ENCODE measurements around the gene C10orf105.

C10orf105 gene

GRCh38 chr10:71752391-71753090, 33.0 kb upstream of the C10orf105 start:
- FAIRE-seq: peak; percentile 69

GRCh38 chr10:71751515-71752224, 32.1 kb upstream of the C10orf105 start:
- FAIRE-seq (no peak), DNase-seq (ENCODE audit: insufficient read length, low spot score) (no peak)
- TF ChIP-seq SPI1 (IDR thresholded peaks at IDR 0.05; ENCODE audit: low read depth, low read length) (no peak), POLR2A (IDR thresholded peaks at IDR 0.05; ENCODE audit: low read depth, low read length) (no peak), PAX5 (IDR thresholded peaks at IDR 0.05; ENCODE audit: insufficient read depth, low read length, severe bottlenecking) (no peak), TAF1 (IDR thresholded peaks at IDR 0.05; ENCODE audit: low read depth, low read length) (no peak), POLR2AphosphoS5 (IDR thresholded peaks at IDR 0.05; ENCODE audit: low read depth, low read length) (no peak), POU2F2 (IDR thresholded peaks at IDR 0.05; ENCODE audit: low read depth, low read length) (no peak)

More at GRCh38 chr10:71752391-71753090, 33.0 kb upstream of the C10orf105 start:
- TF ChIP-seq TAF1 (IDR thresholded peaks at IDR 0.05; ENCODE audit: low read depth, low read length): no peak
- no peak for TF ChIP-seq POLR2A (IDR thresholded peaks at IDR 0.05; ENCODE audit: low read depth, low read length)
- TF ChIP-seq POU2F2 (IDR thresholded peaks at IDR 0.05; ENCODE audit: low read depth, low read length): no peak
- no peak for TF ChIP-seq POLR2AphosphoS5 (IDR thresholded peaks at IDR 0.05; ENCODE audit: low read depth, low read length)
- TF ChIP-seq SPI1 (IDR thresholded peaks at IDR 0.05; ENCODE audit: low read depth, low read length): no peak
- no peak for TF ChIP-seq PAX5 (IDR thresholded peaks at IDR 0.05; ENCODE audit: insufficient read depth, low read length, severe bottlenecking)
- no peak for DNase-seq (ENCODE audit: insufficient read length, low spot score)

- no peak for FAIRE-seq
- TF ChIP-seq PAX5 (IDR thresholded peaks at IDR 0.05; ENCODE audit: insufficient read depth, low read length, severe bottlenecking) (no peak), SPI1 (IDR thresholded peaks at IDR 0.05; ENCODE audit: low read depth, low read length) (no peak), TAF1 (IDR thresholded peaks at IDR 0.05; ENCODE audit: low read depth, low read length) (no peak), POLR2A (IDR thresholded peaks at IDR 0.05; ENCODE audit: low read depth, low read length) (no peak), POLR2AphosphoS5 (IDR thresholded peaks at IDR 0.05; ENCODE audit: low read depth, low read length) (no peak), POU2F2 (IDR thresholded peaks at IDR 0.05; ENCODE audit: low read depth, low read length) (no peak)
- DNase-seq (ENCODE audit: insufficient read length, low spot score): no peak
Measured at GRCh38 chr10:71750986-71751385, 31.4 kb upstream of the C10orf105 start.

- FAIRE-seq (no peak), DNase-seq (ENCODE audit: insufficient read length, low spot score) (no peak)
- TF ChIP-seq PAX5 (IDR thresholded peaks at IDR 0.05; ENCODE audit: insufficient read depth, low read length, severe bottlenecking): no peak
- TF ChIP-seq TAF1 (IDR thresholded peaks at IDR 0.05; ENCODE audit: low read depth, low read length): no peak
- no peak for TF ChIP-seq POU2F2 (IDR thresholded peaks at IDR 0.05; ENCODE audit: low read depth, low read length)
- peak; percentile 39; the same call in 1 of the 2 replicates for TF ChIP-seq SPI1 (IDR thresholded peaks at IDR 0.05; ENCODE audit: low read depth, low read length)
Measured at GRCh38 chr10:71750124-71750841, 30.7 kb upstream of the C10orf105 start.

GRCh38 chr10:71749396-71749795, 29.8 kb upstream of the C10orf105 start:
- FAIRE-seq (no peak), DNase-seq (ENCODE audit: insufficient read length, low spot score) (no peak)
- TF ChIP-seq TAF1 (IDR thresholded peaks at IDR 0.05; ENCODE audit: low read depth, low read length) (no peak), POLR2AphosphoS5 (IDR thresholded peaks at IDR 0.05; ENCODE audit: low read depth, low read length) (no peak), POU2F2 (IDR thresholded peaks at IDR 0.05; ENCODE audit: low read depth, low read length) (no peak)

GRCh38 chr10:71748671-71749191, 29.2 kb upstream of the C10orf105 start:
- DNase-seq (ENCODE audit: insufficient read length, low spot score) (peak; percentile 72), FAIRE-seq (peak; percentile 69)
- TF ChIP-seq POLR2A (IDR thresholded peaks at IDR 0.05; ENCODE audit: low read depth, low read length) (no peak), SPI1 (IDR thresholded peaks at IDR 0.05; ENCODE audit: low read depth, low read length) (peak; percentile 81)

GRCh38 chr10:71747551-71748523, 28.3 kb upstream of the C10orf105 start:
- no peak for DNase-seq (ENCODE audit: insufficient read length, low spot score)
- peak; percentile 78 for FAIRE-seq
- TF ChIP-seq TAF1 (IDR thresholded peaks at IDR 0.05; ENCODE audit: low read depth, low read length) (no peak), POLR2A (IDR thresholded peaks at IDR 0.05; ENCODE audit: low read depth, low read length) (no peak), PAX5 (IDR thresholded peaks at IDR 0.05; ENCODE audit: insufficient read depth, low read length, severe bottlenecking) (no peak), SPI1 (IDR thresholded peaks at IDR 0.05; ENCODE audit: low read depth, low read length) (peak; percentile 95), POU2F2 (IDR thresholded peaks at IDR 0.05; ENCODE audit: low read depth, low read length) (no peak), POLR2AphosphoS5 (IDR thresholded peaks at IDR 0.05; ENCODE audit: low read depth, low read length) (no peak)

- DNase-seq (ENCODE audit: insufficient read length, low spot score) (no peak), FAIRE-seq (no peak)
- TF ChIP-seq PAX5 (IDR thresholded peaks at IDR 0.05; ENCODE audit: insufficient read depth, low read length, severe bottlenecking) (no peak), TAF1 (IDR thresholded peaks at IDR 0.05; ENCODE audit: low read depth, low read length) (no peak)
Measured at GRCh38 chr10:71747039-71747531, 27.5 kb upstream of the C10orf105 start.

All from GM12891 (cell line).